Non-pigmented ciliary epithelial cell (primary cell): ENCODE measurements around the gene BMP10.
A peak's percentile ranks its signal among the peaks of the same experiment; 100 is the strongest.

Source experiments
- DNase-seq: peaks from one replicate; pipeline ENCODE4 v3.0.0-alpha.2; 2010; ENCODE audit warnings: low read depth

Gene BMP10, protein sequence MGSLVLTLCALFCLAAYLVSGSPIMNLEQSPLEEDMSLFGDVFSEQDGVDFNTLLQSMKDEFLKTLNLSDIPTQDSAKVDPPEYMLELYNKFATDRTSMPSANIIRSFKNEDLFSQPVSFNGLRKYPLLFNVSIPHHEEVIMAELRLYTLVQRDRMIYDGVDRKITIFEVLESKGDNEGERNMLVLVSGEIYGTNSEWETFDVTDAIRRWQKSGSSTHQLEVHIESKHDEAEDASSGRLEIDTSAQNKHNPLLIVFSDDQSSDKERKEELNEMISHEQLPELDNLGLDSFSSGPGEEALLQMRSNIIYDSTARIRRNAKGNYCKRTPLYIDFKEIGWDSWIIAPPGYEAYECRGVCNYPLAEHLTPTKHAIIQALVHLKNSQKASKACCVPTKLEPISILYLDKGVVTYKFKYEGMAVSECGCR

DNA sequence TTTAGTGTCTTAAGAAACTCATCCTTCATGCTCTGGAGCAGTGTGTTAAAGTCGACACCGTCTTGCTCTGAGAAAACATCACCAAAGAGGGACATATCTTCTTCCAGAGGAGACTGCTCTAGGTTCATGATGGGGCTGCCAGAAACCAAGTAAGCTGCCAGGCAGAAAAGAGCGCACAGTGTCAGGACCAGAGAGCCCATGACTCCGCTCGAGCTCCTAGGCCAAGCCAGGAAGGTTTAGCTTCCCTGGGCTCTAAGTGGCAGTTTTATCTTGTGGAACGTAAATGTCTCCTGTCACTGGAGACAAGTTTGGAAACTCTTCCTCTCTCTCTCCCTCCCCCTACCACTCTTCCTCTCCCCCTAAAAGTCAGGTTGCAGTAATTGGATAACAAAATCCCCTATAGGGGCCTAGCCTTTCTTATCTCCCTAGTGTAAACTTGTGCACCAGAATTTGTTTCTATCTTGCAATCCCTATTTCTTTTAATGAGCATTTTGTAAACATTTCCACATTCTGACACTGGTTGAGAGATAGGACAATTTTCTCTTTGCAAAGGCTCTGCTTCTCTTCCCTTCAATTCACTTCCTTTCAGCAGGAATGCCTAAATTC, at the start of gene BMP10:
BMP10 (minus strand) TSS at position 239 of the 606 bp plus-strand sequence; CDS start at position 200, 39 bp downstream.
- DNase-seq, result no peak

- DNase-seq, result no peak
Measured at GRCh38 chr2:68920481-68921170, 49.4 kb upstream of the BMP10 start.

DNA sequence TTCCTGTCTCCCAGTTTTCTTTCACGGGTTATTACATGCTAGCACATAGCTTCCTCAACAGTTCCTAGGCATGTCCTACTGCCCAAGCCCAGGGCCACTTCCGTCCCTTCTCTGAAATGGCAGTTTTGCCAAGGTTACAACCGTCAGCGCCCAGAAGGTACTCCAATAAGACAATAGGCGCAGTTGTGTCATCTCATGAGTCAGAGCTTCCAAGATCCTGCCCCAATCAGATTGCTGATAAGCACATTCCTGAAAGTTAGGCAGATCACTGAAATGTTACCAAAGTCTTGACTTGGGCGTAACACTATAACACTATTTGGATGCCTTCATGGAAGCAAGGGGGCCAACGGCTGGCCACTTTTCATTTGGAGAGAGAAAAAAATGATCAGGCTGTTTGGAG, 47.3 kb upstream of the BMP10 start:
- no peak for DNase-seq

DNA sequence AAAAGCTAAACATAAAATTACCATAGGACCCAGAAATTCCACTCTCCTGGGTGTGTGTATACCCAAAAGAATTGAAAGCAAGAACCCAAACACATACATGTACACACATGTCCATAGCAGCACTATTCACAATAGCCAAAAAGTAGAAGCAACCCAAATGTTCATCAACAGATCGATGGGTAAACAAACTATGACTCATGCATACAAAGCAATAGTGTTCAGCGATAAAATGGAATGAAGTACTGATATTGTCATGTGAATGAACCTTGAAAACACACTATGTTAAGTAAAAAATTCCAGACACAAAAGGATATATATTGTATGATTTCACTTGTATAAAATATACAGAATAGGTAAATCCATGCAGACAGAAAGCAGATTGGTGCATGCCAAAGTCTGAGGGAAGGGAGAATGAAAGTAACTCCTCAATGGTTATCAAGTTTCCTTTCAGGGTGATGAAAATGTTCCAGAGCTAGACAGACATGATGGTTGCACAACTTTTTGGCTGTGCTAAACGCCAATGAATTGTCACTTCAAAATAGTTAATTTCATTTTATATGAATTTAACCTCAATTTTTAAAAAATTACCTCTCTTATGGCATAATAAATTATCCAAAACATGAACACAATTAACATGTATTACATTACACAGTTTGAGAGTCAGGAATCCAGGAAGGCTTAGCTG, 46.0 kb upstream of the BMP10 start:
- no peak for DNase-seq

- DNase-seq, result no peak
Measured at GRCh38 chr2:68916226-68916625, 45.0 kb upstream of the BMP10 start.

DNA sequence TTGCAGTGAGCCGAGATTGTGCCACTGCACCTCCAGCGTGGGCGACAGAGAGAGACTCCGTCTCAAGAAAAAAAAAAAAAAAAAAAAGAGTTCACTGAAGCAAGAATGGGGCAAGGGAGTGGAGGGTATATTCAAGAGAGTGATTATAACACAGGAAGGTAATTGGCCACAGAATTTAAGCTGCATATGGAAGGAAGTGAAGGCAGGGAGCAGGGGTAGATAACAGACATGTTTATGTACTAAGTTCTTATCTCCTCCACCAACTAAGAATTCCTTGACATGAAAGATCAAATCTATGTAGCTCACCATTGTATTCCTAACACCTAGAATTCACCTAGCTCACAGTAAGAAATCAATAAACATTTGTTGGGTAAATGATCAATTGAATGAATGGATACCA, 44.2 kb upstream of the BMP10 start:
- no peak for DNase-seq

DNA sequence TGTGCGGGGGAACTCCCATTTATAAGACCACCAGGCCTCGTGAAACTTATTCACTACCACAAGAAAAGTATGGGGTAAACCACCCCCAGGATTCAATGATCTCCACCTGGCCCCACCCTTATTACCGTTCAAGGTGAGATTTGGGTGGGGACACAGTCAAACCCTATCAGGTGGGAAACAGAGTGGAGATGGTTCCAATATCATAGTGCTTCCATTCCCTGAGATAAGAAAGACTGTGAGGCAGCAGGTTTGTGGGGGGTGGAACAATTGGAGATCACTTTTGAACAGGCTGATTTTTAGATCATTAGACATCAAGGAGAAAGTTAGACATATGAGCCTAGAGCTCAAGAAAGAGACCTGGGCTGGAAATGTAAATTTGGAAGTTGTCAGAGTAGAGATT, 42.2 kb upstream of the BMP10 start:
- DNase-seq, result no peak

GRCh38 chr2:68912732-68913131, 41.5 kb upstream of the BMP10 start:
- no peak for DNase-seq

- DNase-seq, result no peak
Measured at GRCh38 chr2:68912111-68912510, 40.9 kb upstream of the BMP10 start.

DNA sequence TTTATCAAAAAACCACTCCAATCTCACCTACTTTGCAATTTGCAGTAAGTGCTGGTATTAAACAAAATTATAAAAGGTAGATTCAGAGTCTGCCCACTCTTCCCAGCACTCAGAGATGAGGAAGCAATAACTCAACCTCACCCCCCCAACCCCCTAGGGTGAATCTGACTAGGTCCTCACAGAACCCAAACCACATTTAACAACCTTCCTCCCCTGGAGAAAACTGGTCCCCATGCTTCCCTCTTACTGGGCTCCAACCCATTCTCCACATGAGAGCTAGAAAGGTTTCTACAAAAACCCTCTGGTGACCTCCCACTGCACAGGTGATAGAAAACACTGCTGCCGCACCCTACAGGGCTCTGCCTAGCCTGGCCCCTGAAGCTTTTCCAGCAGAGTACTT, 40.5 kb upstream of the BMP10 start:
- DNase-seq, result no peak

GRCh38 chr2:68911246-68911645, 40.0 kb upstream of the BMP10 start:
- DNase-seq, result no peak

- peak; percentile 52 for DNase-seq
Measured at GRCh38 chr2:68909793-68910674, 38.8 kb upstream of the BMP10 start.

DNA sequence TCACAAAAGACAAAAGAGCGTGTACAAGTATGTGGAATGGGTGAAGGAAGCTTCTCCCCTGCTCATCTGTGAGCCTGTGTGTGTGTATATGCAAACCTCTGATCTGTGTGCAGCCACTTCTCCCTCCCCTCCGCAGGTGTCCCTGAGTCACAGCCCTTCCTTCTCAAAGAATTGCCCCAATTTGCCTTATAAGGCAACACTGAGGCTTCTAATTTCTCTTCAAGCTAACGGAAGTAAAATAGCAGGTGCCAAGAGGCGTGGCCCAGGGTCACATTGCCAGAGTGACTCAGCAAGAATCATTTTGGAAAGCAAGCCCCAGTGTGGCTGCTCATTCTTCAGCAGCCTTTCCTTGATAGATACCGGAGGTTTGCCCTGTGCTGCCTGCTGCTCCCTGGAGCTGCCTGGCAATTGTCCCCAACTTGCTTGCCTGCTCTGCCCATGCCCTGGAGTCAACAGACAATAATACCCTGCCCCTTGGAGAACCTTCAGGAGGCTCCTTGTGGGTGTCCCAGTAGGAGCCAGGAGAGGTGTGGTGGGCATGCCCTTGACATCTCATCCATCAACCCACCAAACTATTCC, 37.3 kb upstream of the BMP10 start:
- DNase-seq, result peak; percentile 43

GRCh38 chr2:68907920-68908253, 36.7 kb upstream of the BMP10 start:
- no peak for DNase-seq

- DNase-seq, result no peak
Measured at GRCh38 chr2:68907232-68907919, 36.2 kb upstream of the BMP10 start.

GRCh38 chr2:68906716-68907115, 35.5 kb upstream of the BMP10 start:
- no peak for DNase-seq

- no peak for DNase-seq
Measured at GRCh38 chr2:68905116-68905515, 33.9 kb upstream of the BMP10 start.

DNA sequence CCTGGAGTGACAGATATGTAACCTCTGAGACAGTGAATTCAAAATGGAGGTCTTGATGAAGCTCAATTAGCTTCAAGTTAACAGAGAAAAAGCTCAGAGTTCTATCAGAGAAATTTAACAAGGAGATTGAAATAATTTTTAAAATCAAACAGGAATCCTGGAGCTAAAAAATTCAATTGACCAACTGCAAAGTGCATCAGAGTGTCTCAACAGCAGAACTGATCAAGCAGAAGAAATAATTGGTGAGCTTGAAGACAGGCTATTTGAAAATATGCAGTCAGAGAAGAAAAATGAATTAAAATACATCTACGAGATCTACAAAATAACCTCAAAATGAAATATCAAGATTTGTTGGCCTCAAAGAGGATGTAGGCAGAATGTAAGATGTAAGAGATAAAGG, 30.4 kb upstream of the BMP10 start:
- DNase-seq, result no peak

DNA sequence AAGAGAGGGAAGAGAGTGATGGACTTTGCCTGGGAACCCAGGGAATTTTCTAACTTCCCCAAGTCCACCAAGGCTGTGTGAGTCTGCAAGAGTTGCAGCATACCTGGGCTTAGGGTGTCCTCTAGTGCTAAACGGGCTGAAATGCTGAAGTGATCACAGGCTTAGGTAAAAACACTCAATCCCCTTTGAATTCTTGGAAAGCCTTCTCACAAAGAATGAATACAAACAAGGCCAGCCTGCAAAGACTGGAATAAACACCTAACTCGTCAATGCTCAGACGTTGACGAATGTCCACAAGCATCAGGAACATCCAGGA, 30.0 kb upstream of the BMP10 start:
- no peak for DNase-seq

GRCh38 chr2:68900496-68901198, 29.4 kb upstream of the BMP10 start:
- DNase-seq, result no peak
